Sigmoid colon (tissue), 7 donors: ENCODE results near the gene FHL2. TPM values are rescaled to one million over a fixed set of nuclear protein-coding genes. Genes with fewer than 3 reads are reported as not detected.

Experiments
- DNase-seq: peaks from one replicate; pipeline ENCODE4 v3.0.0-alpha.2; 2019
- H3K27ac ChIP-seq, 4 donors: fragments of 200-600 bp; sonication (generic); one replicate each; pipeline ENCODE4 v1.5.1; 2016 to 2019; ENCODE audit warnings: mild to moderate bottlenecking in 1 of 4
- H3K27me3 ChIP-seq, 3 donors: fragments of 200-600 bp; sonication (generic); one replicate each; pipeline ENCODE4 v1.5.1; 2019; ENCODE audit warnings: mild to moderate bottlenecking in 1 of 3
- H3K36me3 ChIP-seq, 4 donors: fragments of 200-600 bp; sonication (generic); one replicate each; pipeline ENCODE4 v1.5.1; 2016 to 2019
- H3K4me1 ChIP-seq, 4 donors: fragments of 200-600 bp; sonication (generic); one replicate each; pipeline ENCODE4 v1.5.1; 2017 to 2019
- H3K4me3 ChIP-seq, 4 donors: fragments of 200-600 bp; sonication (generic); one replicate each; pipeline ENCODE4 v1.5.1; 2017 to 2019; ENCODE audit warnings: mild to moderate bottlenecking in 2 of 4, moderate library complexity in 1 of 4
- H3K9me3 ChIP-seq, 4 donors: fragments of 200-600 bp in 3 of 4; sonication (generic) in 3 of 4; one replicate each; pipeline versions ENCODE4 v1.5.1 to v1.6.1; 2013 to 2019
- EP300 ChIP-seq, 4 donors: sonication (generic); formaldehyde crosslinking; IDR thresholded peaks; one replicate each; pipeline ENCODE4 v1.6.1; 2017; ENCODE audit warnings: antibody characterized with exemption in 4 of 4
- POLR2A ChIP-seq, 2 donors: fragments of 450-650 bp; IDR thresholded peaks; one replicate each; pipeline ENCODE4 v1.6.1; 2016; ENCODE audit warnings: antibody characterized with exemption in 2 of 2, mild to moderate bottlenecking in 2 of 2, moderate library complexity in 2 of 2
- POLR2AphosphoS5 ChIP-seq, 4 donors: sonication (generic); formaldehyde crosslinking; IDR thresholded peaks; one replicate each; pipeline ENCODE4 v1.6.1; 2017; ENCODE audit warnings: antibody characterized with exemption in 4 of 4
- WGBS, 2 donors: extraction: QIAGEN DNeasy Blood & Tissue Kit; methylation state at CpG; one replicate each; pipeline ENCODE4 v1.1.7; 2013; 5-methylcytosine and 5-hydroxymethylcytosine counted together
- intact Hi-C: fragments of 100-400 bp; cut with DNase I; formaldehyde crosslinking; loops from one replicate; pipeline ENCODE4 v1.15.1; 2023
- polyA plus RNA-seq, 3 donors: library from polyadenylated mRNA; stranded (reverse); fragments of 200-250 nt; gene quantifications; one replicate each; pipeline ENCODE4 v1.2.3, GENCODE V29; 2013
- total RNA-seq, 4 donors: library from RNA; depleted of rRNA; stranded (reverse); fragments of >200 nt; gene quantifications; one replicate each; pipeline ENCODE4 v1.1.0, GENCODE V29; 2016
- TF ChIP-seq, protein P1 (sequence below), 4 experiments: fragments of 450-650 bp in 3 of 4; fragments of 200-600 bp in 1 of 4; IDR thresholded peaks; one replicate each; pipeline ENCODE4 v1.5.1; 2016 to 2019; ENCODE audit warnings: antibody characterized with exemption in 4 of 4, mild to moderate bottlenecking in 3 of 4, moderate library complexity in 2 of 4
- donor health status: healthy with polysubstance abuse.
- donor health status: Bipolar disorder and iron deficiency.
- donor health status: healthy.

FHL2 gene
- total and polyA plus RNA-seq, 7 donors, result 62.0 to 210 (median 98.8) TPM

DNA sequence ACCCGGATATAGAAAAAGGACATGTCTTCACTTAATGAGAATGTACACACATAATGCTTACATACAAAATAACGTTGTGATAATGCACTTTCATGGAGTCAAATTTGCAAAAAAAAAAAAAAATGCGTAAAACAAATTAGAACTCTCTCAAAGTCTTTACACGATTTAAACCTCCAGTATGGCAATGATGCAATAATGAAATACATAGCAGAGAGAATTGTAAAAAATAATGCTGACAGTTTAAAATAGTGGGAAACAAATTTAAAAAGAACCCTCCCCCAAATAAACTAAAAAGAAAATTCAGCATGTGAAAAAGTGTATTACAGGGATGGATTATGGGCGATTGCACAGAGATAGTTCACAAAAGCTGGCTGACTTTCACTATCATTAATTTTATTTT is 46.6 kb upstream of the FHL2 start:
- DNase-seq, result no peak
- peaks cover 0 to under 1% (median 0%) of the 10 kb centered on the region in 3 donors for H3K27me3 ChIP-seq
- TF ChIP-seq EP300 (IDR thresholded peaks at IDR 0.05) (no peak), POLR2A (IDR thresholded peaks at IDR 0.05) (no peak), POLR2AphosphoS5 (IDR thresholded peaks at IDR 0.05) (no peak)
- TF ChIP-seq, protein P1, sequence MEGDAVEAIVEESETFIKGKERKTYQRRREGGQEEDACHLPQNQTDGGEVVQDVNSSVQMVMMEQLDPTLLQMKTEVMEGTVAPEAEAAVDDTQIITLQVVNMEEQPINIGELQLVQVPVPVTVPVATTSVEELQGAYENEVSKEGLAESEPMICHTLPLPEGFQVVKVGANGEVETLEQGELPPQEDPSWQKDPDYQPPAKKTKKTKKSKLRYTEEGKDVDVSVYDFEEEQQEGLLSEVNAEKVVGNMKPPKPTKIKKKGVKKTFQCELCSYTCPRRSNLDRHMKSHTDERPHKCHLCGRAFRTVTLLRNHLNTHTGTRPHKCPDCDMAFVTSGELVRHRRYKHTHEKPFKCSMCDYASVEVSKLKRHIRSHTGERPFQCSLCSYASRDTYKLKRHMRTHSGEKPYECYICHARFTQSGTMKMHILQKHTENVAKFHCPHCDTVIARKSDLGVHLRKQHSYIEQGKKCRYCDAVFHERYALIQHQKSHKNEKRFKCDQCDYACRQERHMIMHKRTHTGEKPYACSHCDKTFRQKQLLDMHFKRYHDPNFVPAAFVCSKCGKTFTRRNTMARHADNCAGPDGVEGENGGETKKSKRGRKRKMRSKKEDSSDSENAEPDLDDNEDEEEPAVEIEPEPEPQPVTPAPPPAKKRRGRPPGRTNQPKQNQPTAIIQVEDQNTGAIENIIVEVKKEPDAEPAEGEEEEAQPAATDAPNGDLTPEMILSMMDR (IDR thresholded peaks at IDR 0.05), result no peak
- no peak overlapping the region for H3K27ac ChIP-seq
- intact Hi-C loops, result no loop called here
- H3K36me3 ChIP-seq, result no peaks in the 10 kb centered on the region
- peaks cover 0 to 28% (median 17%) of the 10 kb centered on the region in 4 donors for H3K4me1 ChIP-seq
- H3K9me3 ChIP-seq, result no peaks in the 10 kb centered on the region
- 85 to 90% methylated on average over 5 of the region's 5 CpGs for WGBS, 2 donors
- no peak overlapping the region for H3K4me3 ChIP-seq

DNA sequence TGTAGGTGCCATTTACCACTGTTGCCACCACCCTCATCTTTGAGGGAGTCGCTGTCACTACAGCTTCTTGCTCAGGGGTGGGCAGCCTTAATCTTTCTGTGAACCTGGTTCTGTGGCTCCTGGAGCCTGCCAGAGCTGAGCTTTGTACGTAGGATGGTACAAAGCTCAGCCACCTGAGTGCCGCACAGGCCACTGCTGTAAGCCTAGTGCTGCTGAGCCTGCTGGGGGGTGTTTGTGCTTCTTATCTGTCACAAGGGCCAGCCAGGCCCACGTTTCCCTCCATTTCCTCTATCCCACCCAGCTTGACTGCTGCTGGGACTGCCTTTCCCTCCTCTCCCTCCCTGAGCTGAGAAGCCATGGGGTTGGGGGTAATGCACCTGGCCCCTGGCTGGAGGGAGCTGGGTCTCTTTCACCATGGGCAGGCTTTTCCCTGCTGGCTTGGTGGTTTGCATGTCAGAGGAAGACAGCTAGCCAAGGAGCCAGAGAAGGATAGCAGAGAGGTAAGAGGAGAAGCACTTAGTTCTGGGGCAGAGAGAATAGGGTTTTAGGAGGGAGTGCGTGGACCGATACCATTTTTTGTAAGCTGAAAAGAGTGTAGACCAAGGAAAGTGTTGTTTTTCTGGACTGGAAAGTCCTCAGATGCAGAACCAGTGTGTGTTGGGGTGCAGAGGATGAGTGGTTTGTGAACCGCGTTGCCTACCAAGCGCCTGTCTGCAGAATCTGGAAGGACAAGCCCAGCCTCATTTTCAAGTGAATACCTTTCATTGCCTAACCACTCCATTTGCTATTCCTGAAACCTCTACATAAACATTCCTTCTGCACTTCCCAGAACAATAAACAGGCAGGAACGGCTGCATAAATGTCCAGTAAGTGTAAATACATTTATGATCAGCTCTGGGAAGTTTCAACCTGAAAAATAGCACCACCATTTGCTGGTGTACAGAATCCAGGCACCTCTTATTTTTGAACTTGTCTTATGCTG is 45.1 kb upstream of the FHL2 start:
- WGBS, 2 donors, result 58 to 72% methylated on average over 10 of the region's 10 CpGs
- TF ChIP-seq POLR2A (IDR thresholded peaks at IDR 0.05) (no peak), EP300 (IDR thresholded peaks at IDR 0.05) (peak; percentile 64 to 92 (median 76)), POLR2AphosphoS5 (IDR thresholded peaks at IDR 0.05) (peak; percentile 91 to 98 (median 96))
- TF ChIP-seq, protein P1 (IDR thresholded peaks at IDR 0.05), result peak in 3 of 4 experiments; percentile 14 to 36 (median 16)
- intact Hi-C loops, result loop anchor here (5.0 kb wide), 1 partner anchor 72 kb away; no protein-coding TSS in a partner anchor
- Histone ChIP-seq H3K4me3 (no peak overlapping the region), H3K36me3 (no peaks in the 10 kb centered on the region), H3K9me3 (no peaks in the 10 kb centered on the region), H3K4me1 (peaks cover 0 to 31% (median 17%) of the 10 kb centered on the region in 4 donors), H3K27ac (peak overlapping the region in 2 of 4 donors; percentile 30 to 51), H3K27me3 (peaks cover 0 to 9% (median 0%) of the 10 kb centered on the region in 3 donors)
- no peak for DNase-seq

DNA sequence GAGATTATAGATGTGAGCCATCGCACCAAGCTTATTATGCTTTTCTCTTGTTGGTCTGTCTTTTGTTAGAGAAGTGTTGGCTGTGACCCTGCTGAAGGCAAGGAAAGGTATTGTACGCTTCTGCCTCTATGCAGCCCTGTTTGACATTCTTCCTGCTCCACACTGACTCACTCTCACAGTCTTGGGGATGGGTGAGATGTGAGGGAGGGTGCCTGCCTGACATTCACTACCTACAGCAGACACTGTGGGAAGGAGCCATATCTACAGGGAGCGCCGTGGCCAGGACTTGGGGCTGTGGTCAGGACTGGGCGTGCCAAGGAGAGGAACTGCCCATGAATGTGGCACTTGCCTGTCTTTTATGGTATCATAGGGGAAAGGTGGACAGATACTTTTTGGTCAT is 43.9 kb upstream of the FHL2 start:
- H3K4me1 ChIP-seq, result peaks cover 0 to 43% (median 25%) of the 10 kb centered on the region in 4 donors
- no peak overlapping the region for H3K27ac ChIP-seq
- no peaks in the 10 kb centered on the region for H3K36me3 ChIP-seq
- 84 to 92% methylated on average over 5 of the region's 5 CpGs for WGBS, 2 donors
- peaks cover 0 to 9% (median 0%) of the 10 kb centered on the region in 3 donors for H3K27me3 ChIP-seq
- intact Hi-C loops, result loop anchor here (5.0 kb wide), 1 partner anchor 70 kb away; no protein-coding TSS in a partner anchor
- H3K4me3 ChIP-seq, result no peak overlapping the region
- TF ChIP-seq POLR2A (IDR thresholded peaks at IDR 0.05) (no peak), POLR2AphosphoS5 (IDR thresholded peaks at IDR 0.05) (no peak), EP300 (IDR thresholded peaks at IDR 0.05) (no peak)
- TF ChIP-seq, protein P1 (IDR thresholded peaks at IDR 0.05), result no peak
- no peaks in the 10 kb centered on the region for H3K9me3 ChIP-seq
- no peak for DNase-seq

DNA sequence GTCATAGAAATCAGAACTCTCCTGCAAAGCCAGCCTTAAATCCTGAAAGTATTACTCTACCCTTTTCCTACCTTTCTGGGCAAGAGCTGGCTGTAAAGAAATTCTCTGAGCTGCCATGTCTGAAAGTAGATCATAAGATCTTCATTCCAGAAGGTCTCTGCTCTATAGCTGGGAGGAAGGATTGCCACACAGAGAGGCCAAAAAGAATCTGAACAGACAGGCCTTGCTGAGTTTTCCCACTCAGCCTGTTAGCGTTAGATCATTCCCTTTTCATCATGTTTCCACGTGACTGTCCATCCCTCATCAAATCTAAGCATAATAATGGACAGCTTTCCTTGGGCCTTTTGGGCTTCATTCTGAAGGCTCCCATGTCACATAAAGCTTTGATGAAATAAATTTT is 43.2 kb upstream of the FHL2 start:
- H3K36me3 ChIP-seq, result no peaks in the 10 kb centered on the region
- no peaks in the 10 kb centered on the region for H3K9me3 ChIP-seq
- peaks cover 0 to 9% (median 0%) of the 10 kb centered on the region in 3 donors for H3K27me3 ChIP-seq
- 96 to 97% methylated on average over 2 of the region's 2 CpGs for WGBS, 2 donors
- TF ChIP-seq POLR2AphosphoS5 (IDR thresholded peaks at IDR 0.05) (no peak), POLR2A (IDR thresholded peaks at IDR 0.05) (no peak), EP300 (IDR thresholded peaks at IDR 0.05) (no peak)
- TF ChIP-seq, protein P1 (IDR thresholded peaks at IDR 0.05), result no peak
- intact Hi-C loops, result loop anchor here (5.0 kb wide), 1 partner anchor 70 kb away; no protein-coding TSS in a partner anchor
- peaks cover 0 to 46% (median 25%) of the 10 kb centered on the region in 4 donors for H3K4me1 ChIP-seq
- no peak overlapping the region for H3K27ac ChIP-seq
- no peak overlapping the region for H3K4me3 ChIP-seq
- DNase-seq, result no peak
